Prostate gland (tissue), 2 donors: ENCODE results near the gene HIVEP2. TPM values are rescaled to one million over a fixed set of nuclear protein-coding genes. Genes with fewer than 3 reads are reported as not detected.

Experiments
- DNase-seq: peaks from one replicate; pipeline ENCODE4 v3.0.0-alpha.2; 2019; ENCODE audit warnings: low spot score
- H3K27ac ChIP-seq, 2 donors: fragments of 200-600 bp; sonication (generic); 2 replicates each; pipeline ENCODE4 v1.5.1; 2017 to 2019
- H3K27me3 ChIP-seq: fragments of 200-600 bp; sonication (generic); replicated peaks from 2 replicates; pipeline ENCODE4 v1.5.1; 2019; ENCODE audit not compliant: insufficient read depth
- H3K36me3 ChIP-seq, 2 donors: fragments of 200-600 bp; sonication (generic); 1 replicate in 1 of 2; 2 replicates in 1 of 2; pipeline versions ENCODE4 v1.5.1 to v1.8.1; 2017 to 2019
- H3K4me1 ChIP-seq: fragments of 200-600 bp; sonication (generic); replicated peaks from 2 replicates; pipeline ENCODE4 v1.5.1; 2019
- H3K4me3 ChIP-seq, 2 donors: fragments of 200-600 bp; sonication (generic); 2 replicates each; pipeline ENCODE4 v1.5.1; 2017 to 2019
- H3K9me3 ChIP-seq: fragments of 200-600 bp; sonication (generic); 2 replicates; pipeline ENCODE4 v1.5.1; 2017
- POLR2A ChIP-seq: fragments of 450-650 bp; IDR thresholded peaks from one replicate; pipeline ENCODE4 v1.6.1; 2016; ENCODE audit warnings: antibody characterized with exemption, mild to moderate bottlenecking
- POLR2AphosphoS5 ChIP-seq: sonication (generic); formaldehyde crosslinking; IDR thresholded peaks from one replicate; pipeline ENCODE4 v1.6.1; 2017; ENCODE audit warnings: antibody characterized with exemption
- WGBS: methylation state at CpG from one replicate; pipeline ENCODE4 v1.1.5; 2018; 5-methylcytosine and 5-hydroxymethylcytosine counted together
- intact Hi-C: fragments of 100-400 bp; cut with DNase I; formaldehyde crosslinking; loops from one replicate; pipeline ENCODE4 v1.14.2; 2022
- total RNA-seq, 2 donors: library from RNA; depleted of rRNA; stranded (reverse); fragments of >200 nt; gene quantifications; one replicate each; pipeline ENCODE4 v1.1.0, GENCODE V29; 2016
- TF ChIP-seq, protein P1 (sequence below), 4 experiments: fragments of 200-600 bp in 2 of 4; fragments of 450-650 bp in 2 of 4; sonication (generic) in 2 of 4; IDR thresholded peaks; 1 replicate in 3 of 4; 2 replicates in 1 of 4; pipeline ENCODE4 v1.5.1; 2016 to 2019; ENCODE audit warnings: antibody characterized with exemption in 4 of 4, mild to moderate bottlenecking in 2 of 4, moderate library complexity in 2 of 4

HIVEP2 gene
- total RNA-seq, 2 donors from 2014 or later = 15.8 to 19.3 TPM

DNA sequence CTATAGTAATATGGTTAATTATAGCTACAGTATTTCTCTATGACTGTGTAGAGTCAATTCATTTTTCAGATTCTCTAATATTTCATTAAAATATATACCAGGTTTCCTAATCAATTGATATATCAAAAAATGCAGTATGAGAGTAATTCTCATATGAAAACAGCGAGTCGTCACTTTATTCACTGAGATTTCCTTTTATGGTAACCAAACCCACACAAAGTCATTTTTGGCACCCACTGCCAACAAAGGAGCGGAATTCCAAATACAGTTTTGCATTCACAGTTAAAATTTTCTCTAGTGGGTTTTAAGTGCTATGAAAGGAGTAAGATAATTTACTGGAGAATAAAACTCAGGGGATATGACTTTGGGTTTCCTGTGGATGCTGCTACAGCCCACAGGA lies 163.8 kb downstream of the HIVEP2 start:
- Histone ChIP-seq H3K4me3 (no peak overlapping the region), H3K27ac (no peak overlapping the region), H3K9me3 (no peaks in the 10 kb centered on the region), H3K4me1 (no peaks in the 10 kb centered on the region), H3K27me3 (no peaks in the 10 kb centered on the region), H3K36me3 (no peaks in the 10 kb centered on the region)
- no peak for DNase-seq
- TF ChIP-seq POLR2AphosphoS5 (no peak), POLR2A (no peak)
- TF ChIP-seq, protein P1, sequence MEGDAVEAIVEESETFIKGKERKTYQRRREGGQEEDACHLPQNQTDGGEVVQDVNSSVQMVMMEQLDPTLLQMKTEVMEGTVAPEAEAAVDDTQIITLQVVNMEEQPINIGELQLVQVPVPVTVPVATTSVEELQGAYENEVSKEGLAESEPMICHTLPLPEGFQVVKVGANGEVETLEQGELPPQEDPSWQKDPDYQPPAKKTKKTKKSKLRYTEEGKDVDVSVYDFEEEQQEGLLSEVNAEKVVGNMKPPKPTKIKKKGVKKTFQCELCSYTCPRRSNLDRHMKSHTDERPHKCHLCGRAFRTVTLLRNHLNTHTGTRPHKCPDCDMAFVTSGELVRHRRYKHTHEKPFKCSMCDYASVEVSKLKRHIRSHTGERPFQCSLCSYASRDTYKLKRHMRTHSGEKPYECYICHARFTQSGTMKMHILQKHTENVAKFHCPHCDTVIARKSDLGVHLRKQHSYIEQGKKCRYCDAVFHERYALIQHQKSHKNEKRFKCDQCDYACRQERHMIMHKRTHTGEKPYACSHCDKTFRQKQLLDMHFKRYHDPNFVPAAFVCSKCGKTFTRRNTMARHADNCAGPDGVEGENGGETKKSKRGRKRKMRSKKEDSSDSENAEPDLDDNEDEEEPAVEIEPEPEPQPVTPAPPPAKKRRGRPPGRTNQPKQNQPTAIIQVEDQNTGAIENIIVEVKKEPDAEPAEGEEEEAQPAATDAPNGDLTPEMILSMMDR (IDR thresholded peaks at IDR 0.05) = no peak
- intact Hi-C loops = no loop called here
- 84% methylated on average over 3 of the region's 3 CpGs for WGBS

DNA sequence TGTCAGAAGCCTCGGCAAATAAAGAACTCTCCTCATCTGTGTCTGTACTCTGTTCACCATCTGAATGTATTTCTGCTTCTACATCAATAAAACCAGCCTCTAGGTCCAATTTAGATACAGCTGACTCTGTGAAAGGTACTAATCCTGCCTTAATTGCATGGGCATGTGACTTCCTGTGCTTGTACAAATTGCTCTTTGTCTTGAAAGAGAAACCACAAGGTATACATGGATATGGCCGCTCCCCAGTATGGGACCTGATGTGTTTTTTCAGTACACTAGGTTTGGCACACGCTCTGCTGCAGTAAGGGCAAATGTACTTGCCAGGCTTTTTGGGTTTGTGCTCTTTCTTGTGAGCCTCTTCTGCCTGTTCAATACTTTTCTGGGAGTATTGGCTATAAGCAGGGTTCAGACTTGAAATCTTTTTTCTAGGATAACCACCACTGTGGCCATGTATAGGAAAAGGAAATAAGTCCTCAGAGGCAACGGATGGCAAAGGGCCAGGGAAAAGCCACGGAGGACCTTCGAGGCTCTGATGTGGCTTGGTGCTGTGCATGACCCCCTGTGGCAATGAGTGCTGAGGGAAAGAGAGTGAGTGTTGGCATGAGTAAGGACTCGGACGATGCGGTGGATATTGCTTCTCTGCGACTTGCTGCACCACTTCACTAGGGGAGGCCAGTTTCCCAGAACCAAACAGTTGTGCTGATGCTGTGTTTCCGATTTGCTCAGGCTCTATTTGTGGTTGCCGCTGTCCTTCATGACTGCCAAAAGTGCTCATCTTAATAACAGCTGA lies 170.9 kb downstream of the HIVEP2 start:
- no peak overlapping the region for H3K27ac ChIP-seq
- no peak overlapping the region for H3K4me3 ChIP-seq
- intact Hi-C loops = no loop called here
- WGBS = 92% methylated on average over 12 of the region's 12 CpGs
- TF ChIP-seq, protein P1 (IDR thresholded peaks at IDR 0.05) = no peak
- TF ChIP-seq POLR2A (no peak), POLR2AphosphoS5 (no peak)
- no peaks in the 10 kb centered on the region for H3K4me1 ChIP-seq
- H3K27me3 ChIP-seq = no peaks in the 10 kb centered on the region
- DNase-seq = no peak
- no peaks in the 10 kb centered on the region for H3K9me3 ChIP-seq
- no peaks in the 10 kb centered on the region for H3K36me3 ChIP-seq

DNA sequence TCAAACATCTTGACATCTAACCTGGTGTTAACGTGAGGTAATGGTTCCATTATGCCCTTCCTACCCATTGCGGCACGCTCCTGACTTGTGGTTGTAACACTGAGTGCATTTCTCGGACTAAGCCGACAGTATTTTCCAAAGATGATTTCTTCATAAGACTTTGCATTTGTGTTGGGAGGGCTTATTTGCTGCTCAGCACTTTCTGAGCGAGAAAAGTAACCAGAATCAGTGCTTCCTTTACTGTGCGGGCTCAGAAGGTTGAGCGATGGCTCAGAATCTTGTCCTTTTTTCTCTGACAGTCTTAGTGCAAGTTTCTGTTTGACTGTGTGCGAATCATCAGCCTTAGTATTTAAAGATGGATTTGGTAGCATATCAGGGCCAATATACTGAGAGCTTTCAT lies 171.7 kb downstream of the HIVEP2 start:
- DNase-seq = no peak
- H3K4me1 ChIP-seq = no peaks in the 10 kb centered on the region
- H3K4me3 ChIP-seq = no peak overlapping the region
- 97% methylated on average over 9 of the region's 9 CpGs for WGBS
- no peaks in the 10 kb centered on the region for H3K9me3 ChIP-seq
- no peak overlapping the region for H3K27ac ChIP-seq
- H3K27me3 ChIP-seq = no peaks in the 10 kb centered on the region
- H3K36me3 ChIP-seq = no peaks in the 10 kb centered on the region
- intact Hi-C loops = no loop called here
- TF ChIP-seq, protein P1 (IDR thresholded peaks at IDR 0.05) = no peak
- TF ChIP-seq POLR2A = no peak
- TF ChIP-seq POLR2AphosphoS5 = no peak

DNA sequence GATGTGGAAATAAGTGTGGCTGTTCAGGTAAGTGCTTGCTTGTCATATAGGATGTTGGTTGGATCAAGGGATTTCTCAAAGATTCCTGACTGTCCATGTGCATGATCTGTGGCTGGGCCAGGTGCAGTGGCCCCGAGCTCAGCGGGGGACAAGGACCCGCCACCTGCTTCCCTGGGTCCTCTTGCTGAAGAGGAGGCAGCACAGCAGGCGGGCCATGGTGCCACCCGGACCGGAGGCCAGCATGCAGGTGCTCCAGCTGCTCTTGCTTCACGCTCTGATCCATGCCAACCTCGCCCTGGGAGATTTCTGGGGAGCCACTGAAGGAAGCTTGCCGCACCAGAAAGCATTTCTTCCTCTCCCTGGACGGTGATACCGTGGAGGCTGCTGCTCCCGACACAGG lies 173.8 kb downstream of the HIVEP2 start:
- 99% methylated on average over 12 of the region's 12 CpGs for WGBS
- intact Hi-C loops = no loop called here
- H3K36me3 ChIP-seq = no peaks in the 10 kb centered on the region

More for the DNA sequence above, 173.8 kb downstream of the HIVEP2 start:
- no peaks in the 10 kb centered on the region for H3K27me3 ChIP-seq
- no peak overlapping the region for H3K4me3 ChIP-seq
- TF ChIP-seq POLR2AphosphoS5 = no peak
- TF ChIP-seq, protein P1 (IDR thresholded peaks at IDR 0.05) = no peak
- TF ChIP-seq POLR2A = no peak
- DNase-seq = no peak
- no peaks in the 10 kb centered on the region for H3K9me3 ChIP-seq
- H3K27ac ChIP-seq = no peak overlapping the region
- H3K4me1 ChIP-seq = no peaks in the 10 kb centered on the region
